ENCODE data around the gene RMC1. TPM values are rescaled to one million over a fixed set of nuclear protein-coding genes. Genes with fewer than 3 reads are reported as not detected.
A peak's percentile ranks its signal among the peaks of the same experiment; 100 is the strongest.

Gene RMC1
- total RNA-seq = 10 to 100 TPM in 3 of 4 donors, 1 to 10 TPM in 1; 4.4 to 34.1 (median 26.6) TPM

DNA sequence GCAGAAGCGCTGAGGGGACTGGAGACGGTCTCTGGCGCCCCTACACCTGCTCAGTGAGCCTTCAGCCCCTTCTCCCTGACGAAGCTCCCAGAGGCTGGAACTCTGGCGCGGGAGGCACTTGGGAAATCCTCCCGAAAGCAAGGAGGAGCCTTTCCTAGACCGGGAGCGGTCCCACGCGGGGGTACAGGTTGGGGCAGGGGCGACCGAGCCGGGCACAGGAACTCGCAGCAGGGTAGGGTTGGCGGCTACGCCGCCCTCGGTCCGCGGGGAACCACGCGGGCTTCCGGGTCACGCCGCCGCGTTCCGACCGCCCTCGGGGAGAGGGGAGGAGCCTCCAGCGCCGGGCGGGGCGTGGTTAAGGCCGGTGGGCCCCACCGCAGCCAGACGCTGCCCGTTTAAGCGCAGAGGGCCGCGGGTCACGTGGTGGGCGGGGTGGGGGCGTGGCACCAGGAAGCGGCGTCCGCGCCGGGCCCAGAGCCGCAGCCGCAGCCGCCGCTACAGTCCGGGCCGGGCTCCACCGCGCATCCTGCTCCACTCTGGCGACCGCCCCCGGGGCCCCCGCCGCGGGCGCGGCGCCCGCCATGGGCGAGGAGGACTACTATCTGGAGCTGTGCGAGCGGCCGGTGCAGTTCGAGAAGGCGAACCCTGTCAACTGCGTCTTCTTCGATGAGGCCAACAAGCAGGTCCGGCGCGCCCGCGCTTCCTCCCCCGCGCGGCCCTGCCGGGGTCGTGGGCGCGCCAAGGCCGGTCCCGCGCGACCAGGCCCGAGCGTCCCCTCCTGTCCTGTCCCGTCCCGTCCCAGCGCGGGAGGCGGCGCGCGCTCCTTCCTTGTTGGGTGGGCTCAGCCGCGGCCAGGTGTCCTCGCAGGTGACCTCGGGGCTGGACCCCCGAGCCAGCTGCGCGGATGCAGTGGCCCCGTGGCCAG, at the start of gene RMC1:
Gene RMC1 (plus strand): TSS at position 474 of the 925 bp plus-strand sequence. CDS start 108 bp downstream, at position 582.
- intact Hi-C loops (cut with DNase I; ENCODE audit: low total_unique reads) (loop anchor here (5.0 kb wide), 1 partner anchor 84 kb away; the partner anchor contains the start of gene NPC1), in situ Hi-C loops (cut with MboI; ENCODE audit: low pct_ligation_motif_present in 1 of 4, low pct_unique_long_range_greater_than_20kb in 1 of 4, low sequenced_read_pairs in 3 of 4) (no loop called here)
- WGBS, 2 donors (ENCODE audit: low coverage in 1 of 2) = 0% methylated on average over 59 of the region's 110 CpGs; no CpG with 5 or more reads in 1 of the 2 donors
- no peak for TF ChIP-seq EP300 (IDR thresholded peaks at IDR 0.05; ENCODE audit: low read depth)
- TF ChIP-seq POLR2A (IDR thresholded peaks at IDR 0.05) = peak; percentile 95
- peak in 1 of 5 experiments; percentile 29 for TF ChIP-seq CTCF (IDR thresholded peaks at IDR 0.05)
- peak; percentile 56 to 93 (median 88) for TF ChIP-seq POLR2AphosphoS5 (IDR thresholded peaks at IDR 0.05)
- H3K27ac ChIP-seq = peak within 1 kb of the TSS; percentile 88 to 97 (median 93)
- H3K9me3 ChIP-seq = no peaks in the 10 kb centered on the region
- H3K4me3 ChIP-seq = peak within 1 kb of the TSS; percentile 85 to 99 (median 93)
- H3K27me3 ChIP-seq = no peaks in the 10 kb centered on the region
- H3K36me3 ChIP-seq = peaks cover 0 to 14% (median 0%) of the 10 kb centered on the region in 4 donors
- peaks cover 5 to 37% (median 22%) of the 10 kb centered on the region in 4 donors for H3K4me1 ChIP-seq
- peak; percentile 98 for DNase-seq

DNA sequence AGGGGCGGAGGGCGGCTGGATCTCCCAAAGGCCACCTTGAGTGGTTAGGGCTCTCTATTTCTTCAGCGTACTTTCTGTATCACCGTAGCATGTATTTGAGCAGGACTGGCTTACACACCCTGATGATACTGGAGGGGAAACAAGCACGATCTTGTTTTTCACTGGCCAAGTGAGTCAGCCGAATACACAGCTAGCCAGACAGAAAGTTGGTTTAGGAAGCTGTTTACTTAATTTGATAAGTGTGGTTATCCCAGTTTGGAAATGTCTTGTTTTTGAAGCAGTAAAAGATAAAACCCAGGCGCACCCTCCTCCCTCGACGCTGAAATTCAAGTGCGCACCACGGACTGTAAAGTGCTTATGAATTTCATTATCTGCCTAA, 49.6 kb upstream of the RMC1 start:
- TF ChIP-seq POLR2A (IDR thresholded peaks at IDR 0.05) (no peak), EP300 (IDR thresholded peaks at IDR 0.05; ENCODE audit: low read depth) (no peak), CTCF (IDR thresholded peaks at IDR 0.05) (no peak), POLR2AphosphoS5 (IDR thresholded peaks at IDR 0.05) (no peak)
- intact Hi-C loops (cut with DNase I; ENCODE audit: low total_unique reads) (no loop called here), in situ Hi-C loops (cut with MboI; ENCODE audit: low pct_ligation_motif_present in 1 of 4, low pct_unique_long_range_greater_than_20kb in 1 of 4, low sequenced_read_pairs in 3 of 4) (no loop called here)
- Histone ChIP-seq H3K4me1 (peaks cover 0 to 58% (median 44%) of the 10 kb centered on the region in 4 donors), H3K27me3 (no peaks in the 10 kb centered on the region), H3K9me3 (no peaks in the 10 kb centered on the region), H3K36me3 (no peaks in the 10 kb centered on the region), H3K4me3 (peak overlapping the region; percentile 34 to 89 (median 74)), H3K27ac (peak overlapping the region; percentile 89 to 95 (median 92))
- no peak for DNase-seq
- WGBS, 2 donors (ENCODE audit: low coverage in 1 of 2) = 4% methylated on average over 5 to 10 of the region's 11 CpGs

GRCh38 chr18:23456835-23457234, 46.5 kb upstream of the RMC1 start:
- no peak for DNase-seq
- WGBS, 2 donors (ENCODE audit: low coverage in 1 of 2) = 86 to 94% methylated on average over 2 of the region's 2 CpGs
- no peak for TF ChIP-seq POLR2A (IDR thresholded peaks at IDR 0.05)
- no peak for TF ChIP-seq CTCF (IDR thresholded peaks at IDR 0.05)
- no peak for TF ChIP-seq EP300 (IDR thresholded peaks at IDR 0.05; ENCODE audit: low read depth)
- TF ChIP-seq POLR2AphosphoS5 (IDR thresholded peaks at IDR 0.05) = no peak
- Histone ChIP-seq H3K36me3 (no peaks in the 10 kb centered on the region), H3K27ac (no peak overlapping the region), H3K4me3 (no peak overlapping the region), H3K9me3 (no peaks in the 10 kb centered on the region), H3K27me3 (no peaks in the 10 kb centered on the region), H3K4me1 (peaks cover 0 to 88% (median 70%) of the 10 kb centered on the region in 4 donors)
- intact Hi-C loops (cut with DNase I; ENCODE audit: low total_unique reads) = no loop called here
- in situ Hi-C loops (cut with MboI; ENCODE audit: low pct_ligation_motif_present in 1 of 4, low pct_unique_long_range_greater_than_20kb in 1 of 4, low sequenced_read_pairs in 3 of 4) = no loop called here

DNA sequence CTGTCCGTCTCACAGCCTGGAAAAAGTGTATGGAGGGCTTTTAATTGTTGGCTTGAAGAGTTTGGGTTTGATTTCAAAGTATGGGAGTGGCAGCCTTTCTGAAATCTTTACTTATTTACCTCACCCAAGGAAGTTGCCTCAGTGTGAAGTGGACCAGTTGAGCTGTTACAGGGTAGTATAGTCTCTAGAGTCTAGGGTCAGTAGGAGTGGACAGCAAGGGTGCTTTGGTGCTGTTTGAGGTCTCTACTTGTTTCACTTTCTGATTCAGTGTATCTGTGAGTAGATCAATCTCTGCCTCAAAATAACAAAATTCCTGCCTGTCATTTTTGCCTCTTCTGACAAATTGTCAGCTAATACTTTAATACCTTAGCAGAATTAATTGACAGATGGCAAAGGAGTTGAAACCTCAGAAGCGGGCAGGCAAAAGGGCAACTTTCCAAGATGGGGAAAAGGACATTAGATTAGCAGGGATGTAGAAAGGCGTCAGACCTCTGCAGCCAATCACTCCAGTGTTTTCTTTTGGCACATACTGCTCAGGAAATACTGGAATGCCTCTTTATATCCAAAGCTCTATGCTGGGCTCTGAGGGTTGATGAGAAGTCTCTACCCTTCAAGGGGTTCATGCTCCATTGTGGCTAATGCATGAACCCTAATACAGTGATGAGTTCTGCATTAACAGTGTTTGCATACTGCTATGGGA, 44.3 kb upstream of the RMC1 start:
- WGBS, 2 donors (ENCODE audit: low coverage in 1 of 2) = 88 to 89% methylated on average over 1 to 3 of the region's 3 CpGs
- no peak for DNase-seq
- peaks cover 0 to 19% (median 7%) of the 10 kb centered on the region in 4 donors for H3K36me3 ChIP-seq
- peaks cover 0 to 78% (median 61%) of the 10 kb centered on the region in 4 donors for H3K4me1 ChIP-seq
- in situ Hi-C loops (cut with MboI; ENCODE audit: low pct_ligation_motif_present in 1 of 4, low pct_unique_long_range_greater_than_20kb in 1 of 4, low sequenced_read_pairs in 3 of 4) (no loop called here), intact Hi-C loops (cut with DNase I; ENCODE audit: low total_unique reads) (no loop called here)
- TF ChIP-seq CTCF (IDR thresholded peaks at IDR 0.05) (no peak), EP300 (IDR thresholded peaks at IDR 0.05; ENCODE audit: low read depth) (no peak), POLR2A (IDR thresholded peaks at IDR 0.05) (no peak), POLR2AphosphoS5 (IDR thresholded peaks at IDR 0.05) (no peak)
- peak overlapping the region in 1 of 4 donors; percentile 14 for H3K4me3 ChIP-seq
- no peaks in the 10 kb centered on the region for H3K27me3 ChIP-seq
- no peaks in the 10 kb centered on the region for H3K9me3 ChIP-seq
- H3K27ac ChIP-seq = peak overlapping the region in 3 of 4 donors; percentile 15 to 72 (median 63)

Data from transverse colon (tissue), 4 donors.